ENCODE data around the gene OR2AP1.
"Not testable (repeated sequence)": the region's sequence is repeated elsewhere in the genome, so short reads cannot be mapped to it uniquely, and the experiment has no call there.

DNA sequence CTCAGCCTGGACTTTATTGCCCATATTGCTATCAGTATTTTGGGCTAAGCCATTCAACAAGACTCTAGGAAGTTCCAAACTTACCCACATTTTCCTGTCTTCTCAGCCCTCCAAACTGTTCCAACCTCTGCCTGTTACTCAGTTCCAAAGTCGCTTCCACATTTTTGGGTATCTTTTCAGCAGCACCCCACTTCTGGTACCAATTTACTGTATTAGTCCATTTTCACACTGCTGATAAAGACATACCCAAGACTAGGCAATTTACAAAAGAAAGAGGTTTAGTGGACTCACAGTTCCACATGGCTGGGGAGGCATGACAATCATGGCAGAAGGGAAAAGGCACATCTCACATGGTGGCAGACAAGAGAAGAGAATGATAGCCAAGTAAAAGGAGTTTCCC, 1.6 kb upstream of the OR2AP1 start:
- TF ChIP-seq POLR2A, EP300, POLR2AphosphoS5 (IDR thresholded peaks at IDR 0.05): not testable (repeated sequence)
- TF ChIP-seq, protein P1, sequence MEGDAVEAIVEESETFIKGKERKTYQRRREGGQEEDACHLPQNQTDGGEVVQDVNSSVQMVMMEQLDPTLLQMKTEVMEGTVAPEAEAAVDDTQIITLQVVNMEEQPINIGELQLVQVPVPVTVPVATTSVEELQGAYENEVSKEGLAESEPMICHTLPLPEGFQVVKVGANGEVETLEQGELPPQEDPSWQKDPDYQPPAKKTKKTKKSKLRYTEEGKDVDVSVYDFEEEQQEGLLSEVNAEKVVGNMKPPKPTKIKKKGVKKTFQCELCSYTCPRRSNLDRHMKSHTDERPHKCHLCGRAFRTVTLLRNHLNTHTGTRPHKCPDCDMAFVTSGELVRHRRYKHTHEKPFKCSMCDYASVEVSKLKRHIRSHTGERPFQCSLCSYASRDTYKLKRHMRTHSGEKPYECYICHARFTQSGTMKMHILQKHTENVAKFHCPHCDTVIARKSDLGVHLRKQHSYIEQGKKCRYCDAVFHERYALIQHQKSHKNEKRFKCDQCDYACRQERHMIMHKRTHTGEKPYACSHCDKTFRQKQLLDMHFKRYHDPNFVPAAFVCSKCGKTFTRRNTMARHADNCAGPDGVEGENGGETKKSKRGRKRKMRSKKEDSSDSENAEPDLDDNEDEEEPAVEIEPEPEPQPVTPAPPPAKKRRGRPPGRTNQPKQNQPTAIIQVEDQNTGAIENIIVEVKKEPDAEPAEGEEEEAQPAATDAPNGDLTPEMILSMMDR (IDR thresholded peaks at IDR 0.05), result not testable (repeated sequence)

Data from sigmoid colon (tissue), 4 donors.